Renal pelvis (tissue), 4 donors: ENCODE measurements around the gene STK38L. TPM values are rescaled to one million over a fixed set of nuclear protein-coding genes. Genes with fewer than 3 reads are reported as not detected.

Experiments used
- DNase-seq: peaks from one replicate; pipeline ENCODE4 v3.0.0-alpha.2; 2013
- polyA plus RNA-seq, 3 donors: library from polyadenylated mRNA; unstranded; fragments of 120-200 nt; gene quantifications; one replicate each; pipeline ENCODE4 v1.2.1, GENCODE V29; 2013; ENCODE audit not compliant: insufficient read length in 3 of 3

The STK38L gene
- polyA plus RNA-seq, 3 donors: 37.5 to 43.4 (median 38.7) TPM

DNA sequence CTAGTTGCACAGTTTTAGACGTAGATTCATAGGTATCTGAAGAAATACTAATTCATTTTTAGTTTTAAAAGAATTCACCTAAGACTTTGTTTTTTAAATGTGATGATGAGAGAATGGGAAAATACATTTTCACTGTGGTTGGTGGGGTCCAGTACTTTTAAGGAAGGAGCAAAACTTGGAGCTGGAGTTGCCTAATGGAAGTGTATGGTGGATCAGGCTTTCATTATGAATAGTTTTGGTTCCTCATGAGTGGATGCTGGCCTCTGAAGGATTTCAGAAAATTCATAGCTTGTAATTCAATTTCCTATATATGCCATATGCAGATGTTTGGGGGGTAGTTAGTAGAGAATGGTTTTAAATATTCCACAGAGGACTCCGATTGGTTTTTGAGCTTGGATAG lies 27.1 kb downstream of the STK38L start:
- no peak for DNase-seq

DNA sequence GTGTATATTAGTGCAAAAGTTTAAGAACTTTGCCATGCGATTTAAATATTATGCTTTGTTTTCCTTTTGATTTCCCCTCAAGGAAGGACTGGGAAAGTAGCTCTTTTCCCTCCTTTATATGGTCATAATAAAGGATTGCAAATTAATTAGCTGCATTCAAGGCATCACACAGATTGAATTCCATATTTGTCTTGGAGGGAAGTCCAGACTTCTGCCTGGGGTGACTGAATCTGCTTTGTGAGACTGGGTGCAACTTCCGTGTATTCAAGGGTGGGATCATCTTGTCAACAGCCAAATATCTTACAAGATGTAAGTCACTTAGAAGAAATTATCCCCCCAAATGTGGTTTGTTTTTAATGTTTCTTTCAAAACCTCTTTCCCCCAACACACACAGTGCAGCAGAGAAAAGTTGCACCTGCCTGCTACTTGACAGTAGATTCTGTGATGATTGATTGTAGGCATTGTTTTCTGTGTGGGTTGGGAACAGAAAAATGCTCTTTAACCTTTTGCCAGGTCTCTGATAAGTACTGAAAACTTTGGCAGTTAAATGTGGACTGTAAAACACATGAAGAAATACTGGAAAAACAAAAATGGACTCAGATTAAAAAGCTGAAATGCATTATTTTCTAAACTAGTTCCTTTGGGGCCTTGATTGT lies 28.4 kb downstream of the STK38L start:
- no peak for DNase-seq

DNA sequence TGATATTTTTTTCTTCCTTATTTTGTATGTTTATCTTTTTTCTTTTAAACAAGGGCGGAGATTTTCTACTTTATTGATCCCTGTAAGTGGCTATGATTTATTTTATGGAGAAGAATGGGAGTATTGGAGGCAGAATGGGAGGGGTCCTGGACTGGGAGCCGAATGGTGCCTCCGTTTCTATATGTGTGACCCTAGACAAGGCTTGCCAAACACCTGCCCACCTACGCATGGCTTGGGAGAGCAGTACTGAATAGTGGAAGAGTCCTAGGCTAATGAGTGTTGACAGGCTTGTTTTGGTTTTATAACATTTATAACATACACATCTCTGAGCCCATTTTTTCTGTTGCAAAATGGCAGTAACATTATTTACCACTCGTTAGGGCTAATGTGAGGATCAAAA lies 29.0 kb downstream of the STK38L start:
- DNase-seq: no peak

DNA sequence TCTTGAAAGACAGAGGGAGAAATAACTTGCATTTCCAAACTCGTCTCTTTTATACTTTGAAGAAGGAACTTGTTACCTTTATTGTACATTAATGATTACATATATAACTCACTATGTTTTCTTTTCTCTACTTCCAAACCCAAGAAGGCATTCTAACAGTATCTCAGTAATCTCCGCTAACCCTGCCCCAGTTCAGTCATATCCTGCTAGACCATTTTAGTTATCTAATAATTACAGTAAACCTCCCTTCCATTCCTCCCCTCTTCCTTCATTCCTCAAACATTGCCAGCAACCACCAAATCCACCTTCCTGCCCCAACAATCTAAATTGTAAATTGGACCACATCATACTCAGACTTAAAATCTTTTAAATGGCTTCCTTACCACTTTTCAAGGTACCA lies 30.6 kb downstream of the STK38L start:
- no peak for DNase-seq

DNA sequence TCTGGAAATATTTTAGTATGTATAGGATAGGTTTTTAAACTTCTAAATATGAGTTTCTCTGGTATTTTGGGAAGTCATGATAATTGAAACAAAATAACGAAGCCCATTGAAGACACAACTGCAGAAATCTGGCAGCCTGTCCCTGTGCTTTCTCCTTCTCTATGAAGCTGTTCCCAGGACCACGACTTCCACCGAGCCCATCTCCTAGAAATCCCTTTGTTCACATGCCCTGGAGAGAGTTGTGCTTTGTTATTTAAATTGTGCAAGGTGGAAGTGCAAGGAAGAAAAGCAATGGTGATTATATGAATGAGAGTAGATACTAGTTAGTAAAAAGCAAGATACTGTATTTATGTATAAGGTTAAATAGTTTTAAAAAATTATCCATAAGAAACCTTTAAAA lies 32.2 kb downstream of the STK38L start:
- no peak for DNase-seq

DNA sequence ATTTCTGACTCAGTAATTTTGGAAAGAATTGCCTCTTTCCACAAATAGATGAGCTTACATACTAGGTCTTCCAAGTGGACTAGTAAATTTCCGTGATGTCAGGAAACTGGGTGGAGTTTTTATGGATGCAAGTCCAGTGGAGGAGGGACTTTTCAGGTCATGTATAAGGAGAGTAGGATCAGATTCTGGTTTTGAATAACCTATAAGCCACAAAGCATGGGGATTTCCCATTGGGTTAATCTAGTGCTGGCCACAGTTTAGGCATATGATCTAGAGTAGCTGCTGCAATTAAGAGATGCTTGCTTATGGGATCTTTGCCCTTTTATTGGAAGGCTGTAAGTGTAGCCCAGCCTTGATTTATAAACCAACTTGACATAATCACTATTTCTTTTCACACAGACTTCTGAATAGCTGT lies 33.8 kb downstream of the STK38L start:
- DNase-seq: no peak

DNA sequence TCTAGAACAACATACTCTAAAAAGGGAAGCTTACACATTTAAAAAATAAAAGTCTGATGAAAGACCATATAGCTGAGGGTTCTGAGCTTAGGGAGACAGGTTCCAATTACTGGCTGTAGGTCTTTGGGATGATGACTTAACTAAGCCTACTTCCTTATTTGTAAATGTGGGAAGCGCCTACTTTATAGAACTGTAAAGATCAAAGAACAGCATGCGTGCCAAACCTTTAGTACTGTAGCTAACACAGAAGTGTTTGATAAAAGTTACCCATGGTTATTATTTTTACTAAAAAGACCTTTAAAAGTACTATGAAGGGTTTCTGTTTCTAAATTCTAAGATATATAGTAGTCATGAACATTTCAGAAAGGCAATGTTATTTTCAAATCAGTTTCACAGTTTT lies 35.7 kb downstream of the STK38L start:
- no peak for DNase-seq

DNA sequence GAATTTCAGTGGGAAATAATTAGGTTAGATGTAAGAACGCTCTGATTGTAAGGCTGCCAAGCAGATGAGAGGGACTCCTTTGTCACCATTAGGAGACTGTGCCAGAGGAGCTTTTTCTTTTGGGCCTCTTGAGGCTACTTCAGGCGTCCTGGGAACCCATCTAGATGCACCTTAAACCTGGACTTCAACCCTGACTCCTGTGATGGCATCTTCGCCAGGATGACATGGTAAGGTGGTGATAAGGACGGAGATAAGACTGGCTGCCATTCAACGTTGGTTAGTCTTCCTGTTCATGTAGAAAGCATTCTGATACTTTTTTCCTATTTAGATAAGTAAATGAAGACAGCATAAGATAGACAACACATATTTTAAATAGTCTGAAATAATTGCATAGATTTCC lies 36.3 kb downstream of the STK38L start:
- no peak for DNase-seq

DNA sequence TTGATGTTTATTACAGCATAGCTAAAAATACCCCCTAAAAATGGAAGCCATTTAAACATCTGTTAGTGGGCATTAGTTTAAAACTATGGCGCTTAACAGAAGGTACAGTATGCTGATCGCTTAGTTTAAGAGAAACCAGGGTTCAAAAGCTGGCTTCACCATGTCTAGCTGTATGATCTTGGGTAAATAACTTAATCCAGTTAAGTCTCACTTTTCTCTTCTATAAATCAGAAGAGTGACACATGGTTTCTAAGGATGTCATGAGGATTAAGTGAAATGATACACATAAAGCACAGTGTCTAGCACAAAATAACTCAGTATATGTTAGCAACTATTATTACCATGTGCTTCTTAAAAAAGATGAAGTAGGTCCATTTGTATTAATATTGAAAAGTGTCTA lies 38.7 kb downstream of the STK38L start:
- DNase-seq: no peak

DNA sequence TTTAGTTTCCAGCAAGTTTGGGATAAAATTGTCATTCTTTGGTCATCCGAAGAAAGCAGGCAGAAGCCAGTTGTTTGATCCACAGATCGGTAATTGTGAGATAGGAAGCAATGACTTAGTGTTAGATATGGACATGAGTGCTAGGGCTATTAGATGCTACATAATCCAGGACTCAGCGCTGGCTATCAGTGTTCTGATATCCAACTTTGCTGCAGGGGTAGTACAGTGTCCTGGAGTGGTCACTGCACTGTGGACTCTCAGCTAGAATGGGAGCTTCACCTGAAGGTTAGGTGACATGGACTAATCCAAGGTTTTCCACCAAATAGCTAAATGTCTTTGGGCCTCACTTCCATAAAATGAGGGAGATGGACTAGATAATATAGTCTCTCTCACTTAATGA lies 39.9 kb downstream of the STK38L start:
- DNase-seq: no peak

DNA sequence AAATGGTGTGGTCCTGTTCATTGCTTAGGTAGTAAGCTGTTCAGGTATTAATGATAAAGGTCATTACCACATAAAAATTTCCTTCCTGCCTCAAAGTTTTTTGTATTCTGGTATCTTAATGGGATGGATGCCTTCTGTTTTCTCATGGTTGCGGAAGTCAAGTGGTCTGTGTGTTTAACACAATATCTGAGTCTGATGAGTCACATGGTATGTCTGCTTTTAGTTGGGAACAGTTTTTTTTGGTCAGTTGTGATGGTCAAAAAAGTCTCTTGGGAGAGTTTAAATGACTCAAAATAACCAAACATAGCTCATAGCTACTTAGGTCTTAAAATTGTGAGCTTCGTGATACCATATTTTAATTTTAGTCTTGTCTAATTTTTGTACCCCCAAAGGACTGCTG lies 40.7 kb downstream of the STK38L start:
- DNase-seq: no peak

DNA sequence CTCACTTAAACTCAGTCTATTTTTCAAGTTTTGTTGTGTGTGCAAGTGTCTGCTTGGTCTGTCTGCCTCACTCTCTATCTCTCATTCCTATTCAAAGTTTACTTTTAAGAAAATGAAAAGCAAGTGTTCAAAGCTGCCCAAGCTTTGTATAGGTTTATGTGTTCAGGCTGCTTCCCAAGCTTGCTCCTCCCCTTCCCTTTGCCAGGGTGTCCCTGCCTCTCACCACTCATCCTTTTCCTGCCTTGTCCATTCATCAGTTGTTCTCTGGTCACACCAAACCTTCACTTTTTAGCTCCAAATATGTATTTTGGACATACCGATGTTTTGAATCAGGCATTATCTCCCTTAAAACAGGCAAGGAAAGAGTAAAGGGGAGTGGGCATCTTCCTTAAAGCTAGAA lies 41.3 kb downstream of the STK38L start:
- DNase-seq: no peak

DNA sequence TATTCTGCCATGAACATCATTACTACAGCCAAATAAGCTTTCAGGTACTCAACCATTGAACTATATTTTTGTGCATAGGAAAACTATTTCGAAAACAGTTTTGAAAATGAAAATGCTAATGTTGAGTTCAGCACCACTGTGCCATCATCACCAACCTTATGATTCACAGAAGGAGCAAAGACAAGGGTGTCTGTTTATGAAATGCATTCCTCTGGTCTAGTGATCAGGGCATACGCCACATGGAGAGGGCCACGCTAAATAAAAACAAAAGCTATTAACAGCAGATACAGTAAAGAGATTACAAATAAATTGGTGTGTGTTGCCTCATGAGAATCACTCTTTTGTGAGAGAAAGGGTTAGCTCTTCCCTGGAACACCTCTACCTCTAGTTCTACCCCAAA lies 45.3 kb downstream of the STK38L start:
- DNase-seq: no peak

DNA sequence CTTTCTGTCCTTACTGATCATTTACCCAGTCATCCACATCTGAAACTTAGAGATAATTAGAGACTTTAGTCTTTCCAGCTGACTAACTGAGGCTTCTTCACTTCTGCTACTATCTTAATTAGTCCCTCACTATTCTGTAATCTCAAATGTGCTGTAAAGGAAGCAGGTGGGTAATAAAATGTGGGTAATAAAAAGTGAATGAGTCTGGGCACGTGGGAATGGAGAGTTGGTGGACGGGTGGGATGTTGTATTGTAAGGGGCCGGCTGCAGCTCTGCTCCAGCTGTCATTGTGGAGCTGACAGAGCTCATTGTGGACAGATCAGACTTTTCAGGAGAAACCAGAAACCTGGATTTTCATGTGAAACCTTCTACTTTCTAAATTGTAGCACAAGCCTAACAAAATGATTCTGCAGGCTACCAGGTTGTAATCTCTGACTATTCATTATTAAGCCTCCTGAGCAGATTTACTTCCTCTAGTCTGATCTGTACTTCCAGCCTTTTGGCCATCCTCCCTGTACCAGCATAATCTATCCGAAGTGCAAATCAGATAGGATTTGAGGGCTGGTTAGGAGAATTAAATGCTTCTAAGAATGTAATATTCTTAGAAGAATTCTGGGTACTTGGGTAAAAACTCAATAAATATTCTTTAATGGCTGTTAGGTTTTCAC lies 46.5 kb downstream of the STK38L start:
- peak; percentile 19 for DNase-seq

DNA sequence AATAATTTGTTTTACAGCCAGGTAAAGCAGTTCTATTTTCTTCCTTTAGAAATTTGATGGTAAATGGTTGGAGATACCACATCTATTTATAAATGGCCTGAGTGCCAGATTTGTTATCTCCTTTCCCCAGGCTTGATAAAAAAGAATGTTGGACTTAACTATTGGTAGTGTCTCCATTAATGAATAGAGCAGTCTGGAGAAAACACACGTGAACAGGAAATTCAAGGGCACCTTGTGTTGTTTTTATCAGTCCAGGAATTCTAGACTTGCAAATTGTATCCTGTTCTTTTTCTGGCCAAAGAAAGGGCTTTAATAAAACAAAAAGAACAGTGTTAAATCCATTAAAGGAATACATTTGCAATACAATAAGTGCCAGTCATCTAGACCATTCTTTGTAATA lies 47.8 kb downstream of the STK38L start:
- DNase-seq: no peak

DNA sequence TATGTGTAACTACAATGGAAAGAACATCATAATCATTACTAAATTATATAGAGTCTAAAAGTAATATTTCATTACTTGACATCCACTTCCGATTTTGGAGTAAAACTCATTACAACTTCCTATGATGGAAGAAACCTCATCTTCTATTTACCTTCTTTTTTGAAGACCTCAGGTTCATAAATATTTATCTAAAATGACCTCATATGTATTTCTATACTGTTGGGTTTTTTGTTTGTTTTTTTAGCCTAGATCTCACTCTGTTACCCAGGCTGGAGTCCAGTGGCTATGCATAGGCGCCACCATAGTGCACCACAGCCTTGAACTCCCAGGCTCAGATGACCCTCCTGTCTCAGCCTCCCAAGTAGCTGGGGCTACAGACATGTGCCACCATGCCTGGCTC lies 48.6 kb downstream of the STK38L start:
- no peak for DNase-seq

DNA sequence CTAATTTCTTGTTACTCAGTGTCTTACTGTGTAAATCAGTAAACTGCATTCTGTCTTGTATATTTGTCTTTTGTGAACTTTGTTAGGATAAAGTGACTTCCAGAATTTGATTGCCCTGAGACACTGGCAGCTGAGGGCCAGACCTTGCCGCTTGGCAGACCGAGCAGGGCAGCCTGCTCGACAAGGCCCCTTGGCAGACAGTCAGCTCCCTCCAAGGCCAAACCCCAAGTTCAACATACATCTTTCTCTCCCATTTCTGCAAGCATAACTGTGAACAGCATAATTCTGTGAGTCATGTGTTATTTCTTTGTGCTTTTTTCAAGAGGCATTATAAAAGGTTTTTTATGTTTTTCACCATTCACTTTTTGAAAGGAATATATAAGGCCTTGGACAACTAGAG lies 49.4 kb downstream of the STK38L start:
- no peak for DNase-seq

DNA sequence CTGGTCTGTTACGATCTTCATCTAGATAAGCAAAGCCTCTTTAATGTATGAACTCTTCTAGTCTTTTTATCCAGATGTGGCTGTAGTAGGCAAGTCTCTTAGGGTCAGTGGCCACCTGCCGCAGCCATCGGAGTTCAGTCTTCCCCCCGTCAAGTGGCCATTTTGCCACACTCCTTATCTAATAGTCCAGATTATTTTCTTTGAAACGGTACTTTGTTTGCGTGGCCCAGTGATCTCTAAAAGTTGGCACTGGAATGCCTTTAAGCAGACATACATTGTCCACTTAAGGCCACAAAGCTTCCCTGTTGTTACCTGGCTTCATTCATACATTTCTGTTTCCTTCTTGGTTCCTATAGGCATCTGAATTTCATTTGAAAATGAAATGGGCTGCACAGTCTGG lies 52.6 kb downstream of the STK38L start:
- DNase-seq: no peak

DNA sequence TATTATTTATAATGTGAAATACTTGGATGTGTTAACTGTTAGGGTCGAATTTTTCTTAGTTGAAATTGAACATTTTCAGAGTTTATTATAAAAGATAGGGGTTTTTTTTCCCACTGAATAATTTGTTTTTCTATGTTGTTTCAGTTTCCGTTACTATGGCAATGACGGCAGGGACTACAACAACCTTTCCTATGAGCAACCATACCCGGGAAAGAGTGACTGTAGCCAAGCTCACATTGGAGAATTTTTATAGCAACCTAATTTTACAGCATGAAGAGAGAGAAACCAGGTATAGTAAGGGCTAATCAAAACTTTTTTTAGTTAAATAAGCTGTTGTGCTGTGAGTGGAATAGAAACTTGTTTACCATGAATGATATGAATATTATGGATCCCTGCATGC lies 53.5 kb downstream of the STK38L start:
- no peak for DNase-seq

DNA sequence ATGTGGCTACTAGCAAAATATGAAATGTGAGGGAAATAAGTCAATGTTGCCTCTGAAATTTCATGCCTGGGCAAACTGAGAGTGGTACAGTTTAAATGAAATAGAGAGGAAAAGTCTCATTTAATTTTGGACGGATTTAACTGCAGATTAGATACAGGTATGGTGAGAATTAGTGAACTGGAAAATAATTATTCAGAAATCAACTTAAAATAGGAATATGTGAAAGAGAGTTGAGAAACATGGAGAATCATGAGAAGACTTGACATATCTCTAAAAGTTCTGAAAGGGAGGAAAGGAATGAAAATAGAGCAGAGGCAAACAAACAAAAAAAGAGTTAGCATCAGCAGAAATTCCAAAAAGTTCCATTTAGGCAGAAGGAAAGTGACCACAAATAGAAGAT lies 55.0 kb downstream of the STK38L start:
- DNase-seq: no peak

DNA sequence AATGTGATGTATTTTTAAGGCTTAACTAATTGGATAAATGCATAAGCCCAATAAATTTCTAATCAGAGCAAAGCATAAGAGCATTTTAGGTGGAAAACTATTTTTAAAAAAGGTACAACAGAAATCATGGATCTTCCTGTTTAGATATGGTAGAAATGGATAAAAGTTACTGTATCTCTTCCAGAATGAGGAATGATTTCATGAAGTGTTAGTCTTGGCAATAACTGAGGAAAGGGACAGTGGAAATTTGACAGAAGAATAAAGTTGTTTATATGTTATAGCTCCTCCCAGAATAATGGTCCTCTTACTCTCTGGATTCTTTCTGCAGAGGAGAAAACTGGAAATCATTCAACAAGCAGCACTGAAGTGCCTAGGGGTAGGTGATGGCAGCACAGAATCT lies 56.1 kb downstream of the STK38L start:
- no peak for DNase-seq

DNA sequence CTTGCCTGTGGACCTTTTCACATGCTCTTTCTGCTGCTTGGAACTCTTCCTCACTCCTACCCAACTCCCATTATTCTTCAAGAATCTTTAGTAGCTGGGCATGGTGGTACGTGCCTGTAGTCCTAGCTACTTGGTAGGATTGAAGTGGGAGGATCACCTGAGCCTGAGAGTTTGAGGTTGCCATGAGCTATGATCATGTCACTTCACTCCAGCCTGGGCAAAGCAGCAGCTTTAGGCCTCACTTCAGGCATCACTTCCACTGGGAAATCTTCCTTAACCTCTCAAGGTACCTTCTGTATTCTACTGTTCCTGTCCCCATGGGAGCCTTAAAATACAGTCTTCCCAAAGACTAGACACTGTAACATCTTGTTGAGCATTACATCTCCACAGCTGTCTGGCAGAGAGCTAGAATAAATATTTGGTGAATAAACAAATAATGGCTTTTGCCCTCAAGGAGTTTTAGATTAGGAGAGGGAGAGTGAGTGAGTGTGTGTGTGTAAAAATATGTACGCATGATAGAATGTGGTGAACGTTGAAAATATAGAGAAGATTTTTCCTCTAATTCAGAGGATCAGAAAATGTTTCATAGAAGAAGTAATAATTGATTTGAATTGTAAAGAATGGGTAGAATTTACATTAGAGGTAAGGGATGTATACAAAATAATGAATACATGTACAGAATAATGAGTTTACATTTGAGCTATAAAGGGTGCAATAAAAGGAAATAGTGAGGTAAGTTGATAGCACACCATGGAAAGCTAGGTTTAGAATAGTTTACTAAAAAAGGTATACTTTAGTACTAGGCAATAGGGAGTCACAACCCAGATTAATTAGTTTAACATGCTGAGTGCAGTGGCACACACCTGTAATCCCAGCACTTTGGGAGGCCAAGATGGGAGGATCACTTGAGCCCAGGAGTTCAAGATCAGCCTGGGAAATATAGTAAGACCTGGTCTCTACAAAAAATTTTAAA lies 59.3 kb downstream of the STK38L start:
- no peak for DNase-seq

DNA sequence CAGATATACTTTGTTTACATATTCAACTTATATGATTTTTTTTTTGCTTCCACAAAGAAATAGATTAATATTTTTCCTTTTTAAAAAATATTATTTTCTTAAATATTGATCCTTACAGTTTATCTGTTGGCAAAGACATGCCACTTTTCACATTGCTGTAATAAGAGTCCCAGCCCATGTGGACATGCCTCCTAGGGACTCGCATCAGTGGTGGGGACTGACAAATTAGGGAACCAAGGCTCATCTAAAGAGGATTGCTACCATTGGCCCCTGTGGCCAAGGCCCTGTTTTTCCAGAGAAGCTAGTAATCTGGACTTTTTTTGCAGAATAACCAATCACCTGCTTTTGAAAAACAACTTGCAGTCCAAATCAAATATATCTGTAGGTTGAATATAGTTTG lies 60.8 kb downstream of the STK38L start:
- no peak for DNase-seq
